ENCODE results near the gene B3GAT3. TPM values are rescaled to one million over a fixed set of nuclear protein-coding genes. Genes with fewer than 3 reads are reported as not detected.

Gene B3GAT3
- total RNA-seq, 4 donors from 2014 or later: 4.4 to 21.4 (median 9.8) TPM

- peak overlapping the region; percentile 27 to 93 (median 90) for H3K27ac ChIP-seq
- ATAC-seq: no peak
- peaks cover 0 to 33% of the 10 kb centered on the region in 2 donors for H3K36me3 ChIP-seq
- H3K9me3 ChIP-seq: no peaks in the 10 kb centered on the region
- H3K27me3 ChIP-seq: no peaks in the 10 kb centered on the region
- H3K4me3 ChIP-seq: no peak overlapping the region
- in situ Hi-C loops (cut with MboI; ENCODE audit: low sequenced_read_pairs in 4 of 4) (no loop called here), intact Hi-C loops (cut with DNase I; ENCODE audit: low total_unique reads) (no loop called here)
- DNase-seq: no peak
- peaks cover 23 to 32% of the 10 kb centered on the region in 2 donors for H3K4me1 ChIP-seq
- TF ChIP-seq POLR2A (IDR thresholded peaks at IDR 0.05): no peak
- TF ChIP-seq, protein P1, sequence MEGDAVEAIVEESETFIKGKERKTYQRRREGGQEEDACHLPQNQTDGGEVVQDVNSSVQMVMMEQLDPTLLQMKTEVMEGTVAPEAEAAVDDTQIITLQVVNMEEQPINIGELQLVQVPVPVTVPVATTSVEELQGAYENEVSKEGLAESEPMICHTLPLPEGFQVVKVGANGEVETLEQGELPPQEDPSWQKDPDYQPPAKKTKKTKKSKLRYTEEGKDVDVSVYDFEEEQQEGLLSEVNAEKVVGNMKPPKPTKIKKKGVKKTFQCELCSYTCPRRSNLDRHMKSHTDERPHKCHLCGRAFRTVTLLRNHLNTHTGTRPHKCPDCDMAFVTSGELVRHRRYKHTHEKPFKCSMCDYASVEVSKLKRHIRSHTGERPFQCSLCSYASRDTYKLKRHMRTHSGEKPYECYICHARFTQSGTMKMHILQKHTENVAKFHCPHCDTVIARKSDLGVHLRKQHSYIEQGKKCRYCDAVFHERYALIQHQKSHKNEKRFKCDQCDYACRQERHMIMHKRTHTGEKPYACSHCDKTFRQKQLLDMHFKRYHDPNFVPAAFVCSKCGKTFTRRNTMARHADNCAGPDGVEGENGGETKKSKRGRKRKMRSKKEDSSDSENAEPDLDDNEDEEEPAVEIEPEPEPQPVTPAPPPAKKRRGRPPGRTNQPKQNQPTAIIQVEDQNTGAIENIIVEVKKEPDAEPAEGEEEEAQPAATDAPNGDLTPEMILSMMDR (IDR thresholded peaks at IDR 0.05 in 4 of 5, conservative IDR thresholded peaks at IDR 0.05 in 1 of 5): no peak
Measured at GRCh38 chr11:62578541-62578940, 43.2 kb downstream of the B3GAT3 start.

DNA sequence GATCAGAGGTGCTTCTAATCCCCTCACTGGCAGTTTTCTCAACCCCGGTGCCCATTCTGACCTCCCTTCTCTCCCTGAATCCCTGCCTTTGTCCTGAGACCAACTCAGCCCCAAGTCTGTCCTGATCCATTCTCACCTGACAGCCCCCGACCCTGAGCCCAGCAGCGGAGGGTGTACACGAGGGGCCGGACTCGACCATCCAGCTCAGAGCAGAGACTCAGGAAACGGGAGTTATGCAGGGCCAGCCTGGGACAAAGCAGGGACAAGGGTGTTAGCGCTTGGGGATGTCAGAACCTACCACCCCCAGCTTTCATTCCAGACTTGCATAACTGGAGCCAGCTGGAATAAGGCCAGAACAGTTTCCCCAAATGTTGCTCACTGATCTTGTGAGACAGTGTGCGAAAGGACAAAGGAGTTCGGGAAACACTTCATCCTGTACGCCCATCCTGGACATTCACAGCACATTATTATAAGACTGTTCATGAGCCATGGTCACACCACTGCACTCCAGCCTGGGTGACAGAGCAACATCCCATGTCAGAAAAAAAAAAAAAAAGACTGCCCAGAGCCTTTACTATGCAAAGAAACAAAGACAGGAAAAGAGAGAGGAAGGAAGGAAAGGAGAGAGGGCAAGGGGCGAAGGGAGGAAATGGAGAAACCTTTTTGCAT is 44.6 kb downstream of the B3GAT3 start:
- no peaks in the 10 kb centered on the region for H3K27me3 ChIP-seq
- H3K4me3 ChIP-seq: no peak overlapping the region
- in situ Hi-C loops (cut with MboI; ENCODE audit: low sequenced_read_pairs in 4 of 4) (no loop called here), intact Hi-C loops (cut with DNase I; ENCODE audit: low total_unique reads) (no loop called here)
- DNase-seq: no peak
- H3K27ac ChIP-seq: peak overlapping the region; percentile 56 to 93 (median 90)
- H3K9me3 ChIP-seq: no peaks in the 10 kb centered on the region
- peak; percentile 18 to 36 for TF ChIP-seq POLR2A (IDR thresholded peaks at IDR 0.05)
- TF ChIP-seq, protein P1 (IDR thresholded peaks at IDR 0.05 in 4 of 5, conservative IDR thresholded peaks at IDR 0.05 in 1 of 5): no peak
- H3K4me1 ChIP-seq: peaks cover 29 to 39% of the 10 kb centered on the region in 2 donors
- H3K36me3 ChIP-seq: peaks cover 0 to 32% of the 10 kb centered on the region in 2 donors
- ATAC-seq: peak in 1 of 2 donors; percentile 6

DNA sequence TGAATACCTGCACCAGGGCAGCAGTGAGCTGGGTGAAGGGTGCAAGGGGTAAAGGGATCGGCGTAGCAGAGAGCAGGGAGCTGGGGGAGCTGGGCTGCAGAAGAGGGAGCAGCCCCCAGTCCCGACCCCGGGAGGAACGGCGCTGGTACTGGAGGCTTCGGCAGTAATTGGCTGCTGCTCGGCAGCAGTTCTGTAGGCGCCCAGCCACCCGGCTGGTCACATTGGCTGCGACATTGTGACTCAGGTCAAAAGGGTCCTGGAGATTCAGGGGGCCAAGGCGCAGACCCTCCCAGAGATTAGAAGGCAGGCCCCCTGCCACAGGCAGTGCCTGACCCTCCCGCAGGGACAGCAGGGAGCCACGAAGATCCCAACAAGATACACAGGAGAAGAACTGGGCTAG is 45.9 kb downstream of the B3GAT3 start:
- Histone ChIP-seq H3K27me3 (no peaks in the 10 kb centered on the region), H3K4me3 (peak overlapping the region in 2 of 4 donors; percentile 7 to 57), H3K27ac (peak overlapping the region; percentile 56 to 93 (median 90)), H3K36me3 (peaks cover 0 to 41% of the 10 kb centered on the region in 2 donors), H3K9me3 (no peaks in the 10 kb centered on the region), H3K4me1 (peaks cover 36 to 45% of the 10 kb centered on the region in 2 donors)
- no peak for DNase-seq
- no peak for ATAC-seq
- intact Hi-C loops (cut with DNase I; ENCODE audit: low total_unique reads): no loop called here
- TF ChIP-seq, protein P1 (IDR thresholded peaks at IDR 0.05 in 4 of 5, conservative IDR thresholded peaks at IDR 0.05 in 1 of 5): no peak
- in situ Hi-C loops (cut with MboI; ENCODE audit: low sequenced_read_pairs in 4 of 4): no loop called here

GRCh38 chr11:62575156-62575555 is 46.6 kb downstream of the B3GAT3 start:
- intact Hi-C loops (cut with DNase I; ENCODE audit: low total_unique reads) (no loop called here), in situ Hi-C loops (cut with MboI; ENCODE audit: low sequenced_read_pairs in 4 of 4) (no loop called here)
- Histone ChIP-seq H3K36me3 (peaks cover 0 to 45% of the 10 kb centered on the region in 2 donors), H3K4me1 (peaks cover 41 to 51% of the 10 kb centered on the region in 2 donors), H3K27me3 (no peaks in the 10 kb centered on the region), H3K4me3 (peak overlapping the region; percentile 57 to 87 (median 65)), H3K27ac (peak overlapping the region; percentile 88 to 93 (median 90)), H3K9me3 (no peaks in the 10 kb centered on the region)
- ATAC-seq (no peak), DNase-seq (peak in 1 of 2 donors; percentile 53)
- no peak for TF ChIP-seq POLR2A (IDR thresholded peaks at IDR 0.05)
- TF ChIP-seq, protein P1 (IDR thresholded peaks at IDR 0.05 in 4 of 5, conservative IDR thresholded peaks at IDR 0.05 in 1 of 5): no peak

Measured in gastrocnemius medialis (tissue), 4 donors.